NCI-H226 (cell line): ENCODE data around the gene MMRN1.

Source experiments
- DNase-seq: peaks from one replicate; pipeline ENCODE4 v3.0.0-alpha.2; 2015

The MMRN1 gene

GRCh38 chr4:89914609-89915550 is 20.2 kb downstream of the MMRN1 start:
- DNase-seq, result no peak

- DNase-seq, result no peak
Observed at GRCh38 chr4:89915937-89916336, 21.3 kb downstream of the MMRN1 start.

GRCh38 chr4:89922848-89923416 is 28.3 kb downstream of the MMRN1 start:
- no peak for DNase-seq

GRCh38 chr4:89928838-89929237 is 34.2 kb downstream of the MMRN1 start:
- DNase-seq, result no peak

GRCh38 chr4:89929425-89930159 is 34.9 kb downstream of the MMRN1 start:
- peak; percentile 2 for DNase-seq

- no peak for DNase-seq
Observed at GRCh38 chr4:89939546-89939945, 44.9 kb downstream of the MMRN1 start.

- DNase-seq, result no peak
Observed at GRCh38 chr4:89939994-89940393, 45.3 kb downstream of the MMRN1 start.

- DNase-seq, result no peak
Observed at GRCh38 chr4:89942811-89943210, 48.2 kb downstream of the MMRN1 start.

GRCh38 chr4:89949782-89950387 is 55.2 kb downstream of the MMRN1 start:
- no peak for DNase-seq

GRCh38 chr4:89952458-89952857 is 57.8 kb downstream of the MMRN1 start:
- no peak for DNase-seq

- no peak for DNase-seq
Observed at GRCh38 chr4:89954906-89955695, 60.4 kb downstream of the MMRN1 start.

GRCh38 chr4:89957046-89957926 is 62.6 kb downstream of the MMRN1 start:
- DNase-seq, result no peak

- DNase-seq, result no peak
Observed at GRCh38 chr4:89981789-89982334, 87.2 kb downstream of the MMRN1 start.

GRCh38 chr4:89988268-89988667 is 93.6 kb downstream of the MMRN1 start:
- no peak for DNase-seq

GRCh38 chr4:89992744-89993143 is 98.1 kb downstream of the MMRN1 start:
- no peak for DNase-seq

- no peak for DNase-seq
Observed at GRCh38 chr4:89994176-89994873, 99.7 kb downstream of the MMRN1 start.

- DNase-seq, result no peak
Observed at GRCh38 chr4:89995006-89995405, 100.4 kb downstream of the MMRN1 start.

- no peak for DNase-seq
Observed at GRCh38 chr4:89995814-89996213, 101.2 kb downstream of the MMRN1 start.

- no peak for DNase-seq
Observed at GRCh38 chr4:89997171-89997704, 102.6 kb downstream of the MMRN1 start.

GRCh38 chr4:89998469-89999011 is 103.9 kb downstream of the MMRN1 start:
- DNase-seq, result no peak
